ENCODE results near the gene TIRAP.
A peak's percentile ranks its signal among the peaks of the same experiment; 100 is the strongest.
"Not testable (repeated sequence)": the region's sequence is repeated elsewhere in the genome, so short reads cannot be mapped to it uniquely, and the experiment has no call there.

Gene TIRAP

GRCh38 chr11:126282736-126283591 lies at the start of gene TIRAP:
Gene TIRAP, plus strand, starts transcription at chr11:126283093. Its CDS starts 7,802 bp downstream, at chr11:126290895.
- peak; percentile 55 for DNase-seq

GRCh38 chr11:126233391-126233790 lies 49.5 kb upstream of the TIRAP start:
- no peak for DNase-seq

- DNase-seq: no peak
Measured at GRCh38 chr11:126246636-126247035, 36.3 kb upstream of the TIRAP start.

- DNase-seq: no peak
Measured at GRCh38 chr11:126253265-126253664, 29.6 kb upstream of the TIRAP start.

GRCh38 chr11:126254819-126255218 lies 28.1 kb upstream of the TIRAP start:
- no peak for DNase-seq

GRCh38 chr11:126255507-126255906 lies 27.4 kb upstream of the TIRAP start:
- not testable (repeated sequence) for DNase-seq

- no peak for DNase-seq
Measured at GRCh38 chr11:126256216-126256615, 26.7 kb upstream of the TIRAP start.

GRCh38 chr11:126257144-126257543 lies 25.7 kb upstream of the TIRAP start:
- DNase-seq: no peak

- DNase-seq: no peak
Measured at GRCh38 chr11:126257764-126258163, 25.1 kb upstream of the TIRAP start.

- DNase-seq: no peak
Measured at GRCh38 chr11:126262216-126262615, 20.7 kb upstream of the TIRAP start.

- no peak for DNase-seq
Measured at GRCh38 chr11:126263489-126263888, 19.4 kb upstream of the TIRAP start.

GRCh38 chr11:126265811-126266210 lies 17.1 kb upstream of the TIRAP start:
- peak; percentile 23 for DNase-seq

GRCh38 chr11:126267650-126268049 lies 15.2 kb upstream of the TIRAP start:
- no peak for DNase-seq

- DNase-seq: no peak
Measured at GRCh38 chr11:126268361-126268707, 14.6 kb upstream of the TIRAP start.

- peak; percentile 99 for DNase-seq
Measured at GRCh38 chr11:126268708-126269579, 13.9 kb upstream of the TIRAP start, which contains the start of the genes FOXRED1 and SRPRA. Gene FOXRED1, plus strand, starts transcription at chr11:126269154. Its CDS starts 53 bp downstream, at chr11:126269207. Gene SRPRA, minus strand, starts transcription at chr11:126268895. Its CDS starts 91 bp downstream, at chr11:126268804.

- no peak for DNase-seq
Measured at GRCh38 chr11:126277322-126277721, 5.6 kb upstream of the TIRAP start.

- no peak for DNase-seq
Measured at GRCh38 chr11:126277780-126278179, 5.1 kb upstream of the TIRAP start.

GRCh38 chr11:126279191-126279590 lies 3.7 kb upstream of the TIRAP start:
- DNase-seq: peak; percentile 32

- DNase-seq: no peak
Measured at GRCh38 chr11:126280595-126280994, 2.3 kb upstream of the TIRAP start.

GRCh38 chr11:126281245-126281644 lies 1.6 kb upstream of the TIRAP start:
- DNase-seq: no peak

- DNase-seq: no peak
Measured at GRCh38 chr11:126281666-126282175, 1.2 kb upstream of the TIRAP start.

- peak; percentile 32 for DNase-seq
Measured at GRCh38 chr11:126282361-126282735, 545 bp upstream of the TIRAP start.

- peak; percentile 93 for DNase-seq
Measured at GRCh38 chr11:126284829-126285228, 1.9 kb downstream of the TIRAP start.

Data from hematopoietic multipotent progenitor cell treated with erythropoietin and hydrocortisone succinate and interleukin-3 and kit ligand, for 8 days (in vitro differentiated cells).